Measurements from ENCODE around the gene WHRN. TPM values are rescaled to one million over a fixed set of nuclear protein-coding genes. Genes with fewer than 3 reads are reported as not detected.

Gene WHRN
- total RNA-seq, 1 experiment from 2014 or later, result 19.8 TPM

DNA sequence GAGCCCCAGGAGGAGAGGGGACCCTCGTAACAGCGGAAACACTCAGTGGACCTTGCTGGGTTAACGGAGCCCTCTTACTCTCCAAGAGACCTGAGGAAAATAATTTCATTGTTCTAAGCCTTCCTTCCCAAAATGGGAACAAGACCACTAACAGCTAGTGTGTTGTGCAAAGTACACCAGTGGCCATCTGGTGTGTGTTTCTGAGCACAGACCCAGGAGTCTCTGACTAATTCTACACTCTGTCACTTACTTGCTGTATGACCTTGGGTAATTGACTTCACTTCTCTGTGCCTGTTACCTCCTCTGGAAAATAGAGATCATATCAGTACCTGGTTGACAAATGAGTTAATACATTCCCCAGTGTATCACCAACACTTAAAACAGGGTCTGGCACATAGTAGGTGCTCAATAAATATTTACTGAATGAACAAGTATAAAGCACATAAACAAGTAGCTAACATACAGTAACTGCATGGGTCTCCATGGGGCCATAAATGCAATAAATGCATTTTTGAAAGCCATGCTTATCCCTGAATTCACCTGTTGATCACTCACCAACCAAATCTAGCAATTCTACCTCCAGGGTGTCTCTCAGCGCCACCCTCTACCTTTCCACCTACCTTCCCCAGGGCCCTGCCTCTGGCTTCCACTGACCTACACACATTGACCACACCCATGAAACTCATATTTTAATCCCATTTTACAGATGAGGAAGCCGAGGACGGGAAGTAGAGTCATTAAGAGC lies 72.8 kb downstream of the WHRN start:
- Histone ChIP-seq H4K20me1 (ENCODE audit: insufficient read depth) (no peaks in the 10 kb centered on the region), H3K27me3 (ENCODE audit: insufficient read depth, low read depth) (no peaks in the 10 kb centered on the region), H3K4me2 (no peak overlapping the region), H2AFZ (no peak overlapping the region), H3K9me3 (ENCODE audit: insufficient read depth, low read depth) (no peaks in the 10 kb centered on the region), H3K9me2 (ENCODE audit: insufficient read depth) (no peaks in the 10 kb centered on the region), H3K27ac (no peak overlapping the region), H3K4me1 (replicated peaks; ENCODE audit: insufficient read depth) (no peaks in the 10 kb centered on the region), H3F3A (ENCODE audit: insufficient read depth, low read depth) (no peaks in the 10 kb centered on the region), H3K4me3 (no peak overlapping the region), H3K36me3 (ENCODE audit: low read depth) (no peaks in the 10 kb centered on the region), H3K79me2 (ENCODE audit: low read depth) (no peaks in the 10 kb centered on the region)
- intact Hi-C loops (cut with micrococcal nuclease; ENCODE audit: unreplicated experiment), result no loop called here
- BruUV-seq (replicated peaks), result no TSS peak
- POLR2A ChIA-PET (ENCODE audit: unreplicated experiment), result no interaction called here
- no peak for DNase-seq
- TF ChIP-seq EZH2 (IDR thresholded peaks at IDR 0.05; ENCODE audit: low read depth), result no peak
- TF ChIP-seq, protein P1, sequence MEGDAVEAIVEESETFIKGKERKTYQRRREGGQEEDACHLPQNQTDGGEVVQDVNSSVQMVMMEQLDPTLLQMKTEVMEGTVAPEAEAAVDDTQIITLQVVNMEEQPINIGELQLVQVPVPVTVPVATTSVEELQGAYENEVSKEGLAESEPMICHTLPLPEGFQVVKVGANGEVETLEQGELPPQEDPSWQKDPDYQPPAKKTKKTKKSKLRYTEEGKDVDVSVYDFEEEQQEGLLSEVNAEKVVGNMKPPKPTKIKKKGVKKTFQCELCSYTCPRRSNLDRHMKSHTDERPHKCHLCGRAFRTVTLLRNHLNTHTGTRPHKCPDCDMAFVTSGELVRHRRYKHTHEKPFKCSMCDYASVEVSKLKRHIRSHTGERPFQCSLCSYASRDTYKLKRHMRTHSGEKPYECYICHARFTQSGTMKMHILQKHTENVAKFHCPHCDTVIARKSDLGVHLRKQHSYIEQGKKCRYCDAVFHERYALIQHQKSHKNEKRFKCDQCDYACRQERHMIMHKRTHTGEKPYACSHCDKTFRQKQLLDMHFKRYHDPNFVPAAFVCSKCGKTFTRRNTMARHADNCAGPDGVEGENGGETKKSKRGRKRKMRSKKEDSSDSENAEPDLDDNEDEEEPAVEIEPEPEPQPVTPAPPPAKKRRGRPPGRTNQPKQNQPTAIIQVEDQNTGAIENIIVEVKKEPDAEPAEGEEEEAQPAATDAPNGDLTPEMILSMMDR (conservative IDR thresholded peaks at IDR 0.05), result no peak
- CTCF ChIA-PET, result interaction anchor here (1.4 kb wide), 1 partner anchor 221 kb away, joined by 6 read pairs; no protein-coding TSS in a partner anchor

DNA sequence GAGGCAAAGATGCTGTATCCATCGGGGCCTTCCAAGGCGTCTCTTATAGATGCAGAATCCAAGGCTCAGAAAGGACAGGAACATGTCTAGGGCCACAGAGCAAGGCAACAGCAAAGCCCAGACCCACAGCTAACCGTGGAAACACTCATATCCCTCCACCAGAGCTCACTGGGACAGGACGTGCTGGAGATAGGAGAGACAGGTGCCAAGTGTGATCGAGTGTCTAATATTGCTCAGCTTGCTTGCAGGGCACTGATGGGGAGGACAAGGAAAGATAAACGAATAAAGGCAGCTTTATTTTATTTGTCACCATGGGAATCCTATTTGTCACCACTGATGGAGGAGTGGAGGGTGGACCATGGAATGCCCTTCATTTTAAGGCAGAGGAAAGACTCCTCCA lies 73.5 kb downstream of the WHRN start:
- Histone ChIP-seq H2AFZ (no peak overlapping the region), H3K9me2 (ENCODE audit: insufficient read depth) (no peaks in the 10 kb centered on the region), H3K4me1 (replicated peaks; ENCODE audit: insufficient read depth) (no peaks in the 10 kb centered on the region), H3K79me2 (ENCODE audit: low read depth) (no peaks in the 10 kb centered on the region), H3K27ac (no peak overlapping the region), H4K20me1 (ENCODE audit: insufficient read depth) (0 out of 2 replicates have a peak, but pooled peaks cover 3% of the 10 kb centered on the region), H3K4me3 (no peak overlapping the region), H3F3A (ENCODE audit: insufficient read depth, low read depth) (no peaks in the 10 kb centered on the region), H3K4me2 (no peak overlapping the region), H3K9me3 (ENCODE audit: insufficient read depth, low read depth) (no peaks in the 10 kb centered on the region), H3K36me3 (ENCODE audit: low read depth) (no peaks in the 10 kb centered on the region), H3K27me3 (ENCODE audit: insufficient read depth, low read depth) (no peaks in the 10 kb centered on the region)
- ChIA-PET CTCF (no interaction called here), POLR2A (ENCODE audit: unreplicated experiment) (no interaction called here)
- intact Hi-C loops (cut with micrococcal nuclease; ENCODE audit: unreplicated experiment), result no loop called here
- DNase-seq, result no peak
- BruUV-seq (replicated peaks), result no TSS peak
- TF ChIP-seq, protein P1 (conservative IDR thresholded peaks at IDR 0.05), result no peak
- no peak for TF ChIP-seq EZH2 (IDR thresholded peaks at IDR 0.05; ENCODE audit: low read depth)

DNA sequence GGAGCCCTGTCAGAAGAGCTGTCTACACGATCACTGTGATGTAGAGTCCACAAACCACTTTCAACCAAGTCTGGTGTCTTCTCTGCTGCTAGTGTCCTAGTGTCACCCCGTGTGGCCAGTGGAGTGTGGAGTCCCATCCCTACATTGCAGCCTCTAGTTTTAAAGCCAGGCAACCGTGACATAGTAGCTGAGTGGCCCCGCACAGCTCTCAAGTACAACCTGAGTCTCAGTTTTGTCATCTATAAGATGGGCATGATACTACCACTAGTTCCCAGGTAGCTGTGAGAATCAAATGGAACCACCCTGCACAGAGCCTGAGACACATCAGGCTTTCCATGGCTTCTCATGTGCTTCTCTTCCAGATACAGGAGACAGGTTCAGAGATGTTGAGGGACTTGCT lies 74.3 kb downstream of the WHRN start:
- 0 out of 2 replicates have a peak, but pooled peaks cover 3% of the 10 kb centered on the region for H4K20me1 ChIP-seq (ENCODE audit: insufficient read depth)
- no peaks in the 10 kb centered on the region for H3K36me3 ChIP-seq (ENCODE audit: low read depth)
- no peaks in the 10 kb centered on the region for H3K9me2 ChIP-seq (ENCODE audit: insufficient read depth)
- no peaks in the 10 kb centered on the region for H3K9me3 ChIP-seq (ENCODE audit: insufficient read depth, low read depth)
- no TSS peak for BruUV-seq (replicated peaks)
- intact Hi-C loops (cut with micrococcal nuclease; ENCODE audit: unreplicated experiment), result no loop called here
- H3K79me2 ChIP-seq (ENCODE audit: low read depth), result no peaks in the 10 kb centered on the region
- no peak for DNase-seq
- no peak overlapping the region for H2AFZ ChIP-seq
- no peak overlapping the region for H3K4me2 ChIP-seq
- no peaks in the 10 kb centered on the region for H3K27me3 ChIP-seq (ENCODE audit: insufficient read depth, low read depth)
- H3K4me1 ChIP-seq (replicated peaks; ENCODE audit: insufficient read depth), result no peaks in the 10 kb centered on the region
- no peak overlapping the region for H3K4me3 ChIP-seq
- H3K27ac ChIP-seq, result no peak overlapping the region
- TF ChIP-seq, protein P1 (conservative IDR thresholded peaks at IDR 0.05), result no peak
- no peak for TF ChIP-seq EZH2 (IDR thresholded peaks at IDR 0.05; ENCODE audit: low read depth)
- H3F3A ChIP-seq (ENCODE audit: insufficient read depth, low read depth), result no peaks in the 10 kb centered on the region
- ChIA-PET POLR2A (ENCODE audit: unreplicated experiment) (no interaction called here), CTCF (no interaction called here)

Data from PC-9 (cell line).